GM23248 (cell line): ENCODE results near the gene RNF8. TPM values are rescaled to one million over a fixed set of nuclear protein-coding genes. Genes with fewer than 3 reads are reported as not detected.
A peak's percentile ranks its signal among the peaks of the same experiment; 100 is the strongest.

Experiments used
- DNase-seq: peaks from one replicate; pipeline ENCODE4 v3.0.0-alpha.2; 2015
- H2AFZ ChIP-seq: fragments of 200-600 bp; sonication (generic); 2 replicates; pipeline ENCODE4 v1.6.1; 2016; ENCODE audit warnings: antibody characterized with exemption
- H3F3A ChIP-seq: fragments of 200-600 bp; sonication (generic); 2 replicates; pipeline ENCODE4 v1.6.1; 2016; ENCODE audit warnings: mild to moderate bottlenecking, antibody characterized with exemption, mixed run types; ENCODE audit not compliant: insufficient read depth
- H3K27ac ChIP-seq: fragments of 200-600 bp; sonication (generic); 2 replicates; pipeline ENCODE4 v1.5.1; 2016; ENCODE audit warnings: mild to moderate bottlenecking
- H3K27me3 ChIP-seq: fragments of 200-600 bp; sonication (generic); replicated peaks from 2 replicates; pipeline ENCODE4 v1.6.1; 2016; ENCODE audit warnings: mild to moderate bottlenecking; ENCODE audit not compliant: insufficient read depth
- H3K36me3 ChIP-seq: fragments of 200-600 bp; sonication (generic); 2 replicates; pipeline ENCODE4 v1.6.1; 2016; ENCODE audit warnings: low read depth, mild to moderate bottlenecking
- H3K4me1 ChIP-seq: fragments of 200-600 bp; sonication (generic); 2 replicates; pipeline ENCODE4 v1.6.1; 2016; ENCODE audit warnings: mild to moderate bottlenecking; ENCODE audit not compliant: insufficient read depth
- H3K4me2 ChIP-seq: fragments of 200-600 bp; sonication (generic); one replicate; pipeline ENCODE4 v1.6.1; 2016; ENCODE audit warnings: mild to moderate bottlenecking; ENCODE audit not compliant: unreplicated experiment
- H3K4me3 ChIP-seq: fragments of 200-600 bp; sonication (generic); 2 replicates; pipeline ENCODE4 v1.5.1; 2016; ENCODE audit warnings: mild to moderate bottlenecking
- H3K79me2 ChIP-seq: fragments of 200-600 bp; sonication (generic); 2 replicates; pipeline ENCODE4 v1.6.1; 2016; ENCODE audit warnings: mild to moderate bottlenecking; ENCODE audit not compliant: insufficient read depth
- H3K9ac ChIP-seq: fragments of 200-600 bp; sonication (generic); 2 replicates; pipeline ENCODE4 v1.6.1; 2016; ENCODE audit warnings: mild to moderate bottlenecking
- H3K9me2 ChIP-seq: fragments of 200-600 bp; sonication (generic); 2 replicates; pipeline ENCODE4 v1.6.1; 2016; ENCODE audit warnings: mixed run types, mild to moderate bottlenecking, moderate library complexity; ENCODE audit not compliant: insufficient read depth
- H3K9me3 ChIP-seq: fragments of 200-600 bp; sonication (generic); one replicate; pipeline ENCODE4 v1.6.1; 2017; ENCODE audit warnings: low read depth
- H4K20me1 ChIP-seq: fragments of 200-600 bp; sonication (generic); 2 replicates; pipeline ENCODE4 v1.6.0; 2016; ENCODE audit not compliant: insufficient read depth
- EZH2 ChIP-seq: fragments of 200-600 bp; sonication (generic); IDR thresholded peaks from 2 replicates; pipeline ENCODE4 v1.6.1; 2018; ENCODE audit warnings: antibody characterized with exemption, mild to moderate bottlenecking; ENCODE audit not compliant: insufficient read depth, poor library complexity, severe bottlenecking
- EZH2phosphoT487 ChIP-seq: fragments of 200-600 bp; sonication (generic); IDR thresholded peaks from 2 replicates; pipeline ENCODE4 v1.6.1; 2018; ENCODE audit warnings: antibody characterized with exemption, moderate library complexity, mild to moderate bottlenecking, low read depth; ENCODE audit not compliant: insufficient read depth
- WGBS, 2 experiments: methylation state at CpG; one replicate each; pipeline ENCODE4 v1.1.6; 2015 to 2017; ENCODE audit warnings: low lambda C conversion rate in 2 of 2, low coverage in 1 of 2; ENCODE audit errors: missing lambda C conversion rate in 2 of 2; 5-methylcytosine and 5-hydroxymethylcytosine counted together
- in situ Hi-C: fragments of 300-500 bp; cut with MboI; formaldehyde crosslinking; loops from 2 replicates; pipeline ENCODE4 v1.15.0; 2020
- polyA plus RNA-seq: library from polyadenylated mRNA; unstranded; fragments of >200 nt; fragmentation: Nextera tagmentation; extraction: Ambion mirVana; gene quantifications from 2 replicates; pipeline ENCODE4 v1.2.1, GENCODE V29; 2016
- total RNA-seq: library from RNA; depleted of rRNA; stranded (reverse); fragments of >200 nt; shearing (Covaris generic); gene quantifications from 2 replicates; pipeline ENCODE4 v1.2.3, GENCODE V29; 2014

RNF8 gene
- total and polyA plus RNA-seq, 2 experiments from 2014 or later = 19.3 to 34.2 TPM

GRCh38 chr6:37311741-37312473 is 41.9 kb upstream of the RNF8 start:
- 85 to 89% methylated on average over 2 of the region's 2 CpGs for WGBS, 2 experiments

GRCh38 chr6:37313723-37314486 is 39.9 kb upstream of the RNF8 start:
- Histone ChIP-seq H3K9me3 (no peaks in the 10 kb centered on the region), H3F3A (peaks cover 19% of the 10 kb centered on the region), H3K9ac (no peak overlapping the region), H3K4me2 (no peak overlapping the region), H3K79me2 (no peaks in the 10 kb centered on the region), H3K4me3 (no peak overlapping the region), H3K4me1 (peaks cover 13% of the 10 kb centered on the region), H3K36me3 (peaks cover 25% of the 10 kb centered on the region; the same call in 1 of the 2 replicates), H2AFZ (no peak overlapping the region), H3K27ac (no peak overlapping the region), H3K9me2 (no peaks in the 10 kb centered on the region), H4K20me1 (no peaks in the 10 kb centered on the region), H3K27me3 (no peaks in the 10 kb centered on the region)
- WGBS, 2 experiments = 96 to 97% methylated on average over 13 of the region's 13 CpGs
- TF ChIP-seq EZH2 = no peak
- TF ChIP-seq EZH2phosphoT487 = no peak
- no peak for DNase-seq
- in situ Hi-C loops = no loop called here

More at GRCh38 chr6:37311741-37312473, 41.9 kb upstream of the RNF8 start:
- peak overlapping the region; percentile 7; the same call in 1 of the 2 replicates for H3K27ac ChIP-seq
- no peak overlapping the region for H3K9ac ChIP-seq
- H3F3A ChIP-seq = peaks cover 19% of the 10 kb centered on the region
- H3K79me2 ChIP-seq = no peaks in the 10 kb centered on the region
- no peaks in the 10 kb centered on the region for H3K9me2 ChIP-seq
- in situ Hi-C loops = no loop called here
- no peak for TF ChIP-seq EZH2
- TF ChIP-seq EZH2phosphoT487 = no peak
- peak; percentile 57 for DNase-seq
- H3K9me3 ChIP-seq = no peaks in the 10 kb centered on the region
- no peaks in the 10 kb centered on the region for H4K20me1 ChIP-seq
- H3K4me2 ChIP-seq = no peak overlapping the region
- H3K4me1 ChIP-seq = peaks cover 22% of the 10 kb centered on the region
- no peak overlapping the region for H3K4me3 ChIP-seq
- H2AFZ ChIP-seq = no peak overlapping the region
- H3K36me3 ChIP-seq = peaks cover 18% of the 10 kb centered on the region; the same call in 1 of the 2 replicates
- H3K27me3 ChIP-seq = no peaks in the 10 kb centered on the region

- Histone ChIP-seq H3K4me2 (no peak overlapping the region), H3K79me2 (no peaks in the 10 kb centered on the region), H3K4me1 (peaks cover 19% of the 10 kb centered on the region), H3K27ac (no peak overlapping the region), H3K4me3 (no peak overlapping the region), H3K36me3 (peaks cover 25% of the 10 kb centered on the region; the same call in 1 of the 2 replicates), H2AFZ (no peak overlapping the region), H3K9me2 (no peaks in the 10 kb centered on the region), H3K27me3 (no peaks in the 10 kb centered on the region), H4K20me1 (no peaks in the 10 kb centered on the region), H3K9ac (no peak overlapping the region), H3K9me3 (no peaks in the 10 kb centered on the region), H3F3A (peaks cover 19% of the 10 kb centered on the region)
- TF ChIP-seq EZH2phosphoT487 (no peak), EZH2 (no peak)
- 81 to 82% methylated on average over 6 of the region's 6 CpGs for WGBS, 2 experiments
- peak; percentile 30 for DNase-seq
- in situ Hi-C loops = no loop called here
These were observed 39.2 kb upstream of the RNF8 start for GRCh38 chr6:37314487-37315156.

GRCh38 chr6:37315157-37315515 is 38.6 kb upstream of the RNF8 start:
- no peaks in the 10 kb centered on the region for H4K20me1 ChIP-seq
- no peak overlapping the region for H3K4me2 ChIP-seq
- H3K9me2 ChIP-seq = no peaks in the 10 kb centered on the region
- peaks cover 25% of the 10 kb centered on the region for H3K4me1 ChIP-seq
- no peaks in the 10 kb centered on the region for H3K27me3 ChIP-seq
- H3K4me3 ChIP-seq = no peak overlapping the region
- 88 to 96% methylated on average over 7 of the region's 7 CpGs for WGBS, 2 experiments
- H3F3A ChIP-seq = peaks cover 19% of the 10 kb centered on the region
- H3K36me3 ChIP-seq = peaks cover 29% of the 10 kb centered on the region; the same call in 1 of the 2 replicates
- in situ Hi-C loops = no loop called here
- no peak overlapping the region for H3K9ac ChIP-seq
- H3K79me2 ChIP-seq = no peaks in the 10 kb centered on the region
- no peak overlapping the region for H2AFZ ChIP-seq
- no peaks in the 10 kb centered on the region for H3K9me3 ChIP-seq
- TF ChIP-seq EZH2 (no peak), EZH2phosphoT487 (no peak)
- no peak for DNase-seq
- no peak overlapping the region for H3K27ac ChIP-seq
